CD8-positive, alpha-beta memory T cell (primary cell): Measurements from ENCODE around the gene KLHDC4. TPM values are rescaled to one million over a fixed set of nuclear protein-coding genes. Genes with fewer than 3 reads are reported as not detected.
A peak's percentile ranks its signal among the peaks of the same experiment; 100 is the strongest.
"Not testable (repeated sequence)": the region's sequence is repeated elsewhere in the genome, so short reads cannot be mapped to it uniquely, and the experiment has no call there.

Experiments used
- CTCF ChIA-PET: fragments of 350-600 bp; sonication (Branson Sonifier 250); formaldehyde crosslinking; loops from one replicate; lab custom pipeline; 2021; ENCODE audit warnings: antibody characterized with exemption; lab: Charles Lee
- POLR2A ChIA-PET: fragments of 350-600 bp; sonication (Branson Sonifier 250); formaldehyde crosslinking; loops from one replicate; lab custom pipeline; 2021; ENCODE audit warnings: antibody characterized with exemption; lab: Charles Lee
- DNase-seq, 5 donors: peaks; one replicate each; pipeline versions ENCODE4 v3.0.0 to v3.0.0-alpha.2; 2020 to 2022; ENCODE audit warnings: mixed read lengths in 1 of 5
- H3K27ac ChIP-seq: one replicate; pipeline ENCODE4 v1.7.0; 2013; ENCODE audit warnings: low read depth, mild to moderate bottlenecking, low read length, moderate library complexity
- H3K27me3 ChIP-seq: 2 replicates; pipeline ENCODE4 v1.7.0; 2013; ENCODE audit warnings: low read length, mild to moderate bottlenecking; ENCODE audit not compliant: insufficient read depth, poor library complexity, severe bottlenecking
- H3K36me3 ChIP-seq: 2 replicates; pipeline ENCODE4 v1.7.0; 2013; ENCODE audit warnings: mild to moderate bottlenecking, low read length, moderate library complexity; ENCODE audit not compliant: insufficient read depth
- H3K4me1 ChIP-seq: 2 replicates; pipeline ENCODE4 v1.7.0; 2013; ENCODE audit warnings: mild to moderate bottlenecking, low read length, moderate library complexity; ENCODE audit not compliant: insufficient read depth
- H3K4me3 ChIP-seq: 2 replicates; pipeline ENCODE4 v1.7.0; 2013; ENCODE audit warnings: mild to moderate bottlenecking, low read length
- H3K9me3 ChIP-seq: 2 replicates; pipeline ENCODE4 v1.7.0; 2013; ENCODE audit warnings: mild to moderate bottlenecking, low read length
- H3K27ac Mint-ChIP-seq, 8 donors: one replicate each; pipeline ENCODE4 v1.8.0; 2020 to 2021; ENCODE audit warnings: mixed read lengths in 8 of 8, mild to moderate bottlenecking in 6 of 8, inconsistent platforms in 3 of 8, moderate library complexity in 3 of 8
- H3K27me3 Mint-ChIP-seq, 2 donors: one replicate each; pipeline ENCODE4 v1.8.0; 2020 to 2021; ENCODE audit warnings: mixed read lengths in 2 of 2, mild to moderate bottlenecking in 1 of 2, moderate library complexity in 1 of 2
- H3K36me3 Mint-ChIP-seq, 3 donors: one replicate each; pipeline ENCODE4 v1.8.0; 2020 to 2021; ENCODE audit warnings: mixed read lengths in 3 of 3, inconsistent platforms in 1 of 3, mild to moderate bottlenecking in 1 of 3
- H3K4me1 Mint-ChIP-seq, 3 donors: one replicate each; pipeline ENCODE4 v1.8.0; 2020 to 2021; ENCODE audit warnings: mixed read lengths in 3 of 3, inconsistent platforms in 1 of 3, mild to moderate bottlenecking in 1 of 3
- H3K4me3 Mint-ChIP-seq, 7 donors: one replicate each; pipeline ENCODE4 v1.8.0; 2020 to 2021; ENCODE audit warnings: mixed read lengths in 7 of 7, mild to moderate bottlenecking in 6 of 7, moderate library complexity in 4 of 7, inconsistent platforms in 2 of 7
- H3K9me3 Mint-ChIP-seq, 5 donors: one replicate each; pipeline ENCODE4 v1.8.0; 2020 to 2022; ENCODE audit warnings: mixed read lengths in 5 of 5, mild to moderate bottlenecking in 3 of 5, moderate library complexity in 2 of 5, inconsistent platforms in 1 of 5
- polyA plus RNA-seq: library from polyadenylated mRNA; unstranded; fragments of 300-500 nt; fragmentation: Illumina TruSeq; gene quantifications from one replicate; pipeline ENCODE4 v1.2.3, GENCODE V29; 2021
- total RNA-seq, 2 experiments: library from RNA; stranded (reverse); gene quantifications; one replicate each; pipeline ENCODE4 v1.2.3, GENCODE V29; 2021

KLHDC4 gene
- total and polyA plus RNA-seq, 3 experiments from 2014 or later = 35.5 to 77.3 (median 71.5) TPM

DNA sequence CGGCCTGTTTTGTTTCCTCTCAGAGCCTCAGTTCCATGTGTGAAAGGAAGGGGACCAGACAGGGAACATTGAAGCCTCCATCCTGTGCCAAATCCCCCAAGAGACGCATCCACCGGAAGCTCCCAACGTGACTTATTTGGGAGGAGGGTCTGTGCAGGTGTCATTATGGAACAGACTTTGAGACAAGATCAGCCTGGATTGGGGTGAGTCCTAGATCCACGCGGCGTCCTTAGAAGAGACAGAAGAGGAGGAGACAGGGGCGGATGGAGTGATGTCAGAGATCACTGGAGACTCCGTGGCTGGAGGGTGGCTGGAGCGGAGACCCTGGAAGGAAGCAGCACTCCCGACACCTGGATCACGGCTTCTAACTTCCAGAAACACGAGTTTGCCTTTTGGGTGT is 80.0 kb downstream of the KLHDC4 start:
- ChIA-PET CTCF (no interaction called here), POLR2A (no interaction called here)
- Histone ChIP-seq H3K36me3 (no peaks in the 10 kb centered on the region), H3K4me1 (no peaks in the 10 kb centered on the region), H3K27me3 (no peaks in the 10 kb centered on the region), H3K27ac (no peak overlapping the region), H3K4me3 (no peak overlapping the region), H3K9me3 (no peaks in the 10 kb centered on the region)
- Mint-ChIP-seq H3K27me3 (peaks cover 3 to 9% of the 10 kb centered on the region in 2 donors), H3K9me3 (no peaks in the 10 kb centered on the region), H3K4me3 (no peak overlapping the region), H3K36me3 (no peaks in the 10 kb centered on the region), H3K4me1 (peaks cover 0 to 2% (median 0%) of the 10 kb centered on the region in 3 donors), H3K27ac (peak overlapping the region in 1 of 8 donors; percentile 75)
- DNase-seq = no peak

DNA sequence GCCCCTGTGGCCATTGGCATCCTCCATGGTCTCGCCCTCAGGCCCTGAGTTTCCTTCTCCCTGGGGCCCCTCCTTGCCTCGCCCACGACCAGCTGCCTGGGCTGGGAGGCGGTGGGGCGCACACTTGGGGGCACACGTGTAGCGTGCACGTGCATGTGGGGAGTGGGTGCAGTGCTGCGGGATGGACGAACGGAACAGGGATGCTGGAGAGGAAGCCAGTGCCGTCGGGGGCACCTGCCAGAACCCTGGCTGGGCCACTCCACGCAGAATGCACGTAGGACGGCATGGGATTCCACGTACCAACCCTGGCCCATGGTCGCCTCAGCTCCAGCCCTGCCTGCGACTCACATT is 80.4 kb downstream of the KLHDC4 start:
- POLR2A ChIA-PET = no interaction called here
- CTCF ChIA-PET = no interaction called here
- peaks cover 0 to 2% (median 0%) of the 10 kb centered on the region in 3 donors for H3K4me1 Mint-ChIP-seq
- peaks cover 3 to 10% of the 10 kb centered on the region in 2 donors for H3K27me3 Mint-ChIP-seq
- no peaks in the 10 kb centered on the region for H3K9me3 ChIP-seq
- no peaks in the 10 kb centered on the region for H3K9me3 Mint-ChIP-seq
- no peaks in the 10 kb centered on the region for H3K4me1 ChIP-seq
- no peaks in the 10 kb centered on the region for H3K27me3 ChIP-seq
- no peak overlapping the region for H3K4me3 ChIP-seq
- no peaks in the 10 kb centered on the region for H3K36me3 ChIP-seq
- no peak overlapping the region for H3K27ac ChIP-seq
- DNase-seq = no peak
- no peak overlapping the region for H3K4me3 Mint-ChIP-seq
- H3K36me3 Mint-ChIP-seq = no peaks in the 10 kb centered on the region
- peak overlapping the region in 1 of 8 donors; percentile 75 for H3K27ac Mint-ChIP-seq

DNA sequence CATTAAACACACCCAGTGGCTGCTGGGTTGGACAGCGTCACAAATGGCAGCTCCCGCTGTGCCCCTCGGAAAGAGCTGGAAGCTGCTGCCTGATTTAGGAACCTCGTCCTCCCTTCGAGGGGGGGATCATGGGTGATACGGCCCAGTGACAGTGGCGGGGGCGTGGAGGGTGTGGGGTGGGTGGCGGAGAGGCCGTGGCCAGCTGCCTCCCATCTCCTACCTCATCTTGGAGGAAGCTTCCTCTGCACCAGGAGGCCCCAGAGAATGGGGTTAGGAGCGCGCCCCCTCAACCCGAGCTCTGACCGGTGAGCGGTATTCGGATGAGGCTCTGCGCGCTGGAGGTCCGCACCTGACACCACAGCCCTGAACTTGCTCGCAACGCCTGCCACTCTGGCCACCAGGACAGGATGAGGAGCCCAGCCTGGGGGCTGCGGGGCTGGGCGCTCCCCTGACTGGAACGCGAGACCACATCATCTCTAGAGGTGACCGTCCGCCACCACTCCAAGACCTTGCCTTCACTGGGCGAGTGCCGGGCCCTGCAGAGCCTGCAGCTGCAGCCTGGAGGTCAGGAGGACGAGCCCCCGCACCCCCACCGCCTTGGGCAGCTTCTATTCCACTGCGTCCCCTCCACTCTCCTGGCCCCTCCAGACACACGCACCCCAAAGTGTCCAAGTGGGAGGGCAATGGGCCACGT is 80.9 kb downstream of the KLHDC4 start:
- Mint-ChIP-seq H3K4me3 (no peak overlapping the region), H3K4me1 (peaks cover 0 to 2% (median 0%) of the 10 kb centered on the region in 3 donors), H3K27me3 (peaks cover 3 to 10% of the 10 kb centered on the region in 2 donors), H3K27ac (no peak overlapping the region), H3K9me3 (no peaks in the 10 kb centered on the region), H3K36me3 (no peaks in the 10 kb centered on the region)
- Histone ChIP-seq H3K27ac (no peak overlapping the region), H3K9me3 (no peaks in the 10 kb centered on the region), H3K4me1 (no peaks in the 10 kb centered on the region), H3K27me3 (no peaks in the 10 kb centered on the region), H3K36me3 (no peaks in the 10 kb centered on the region), H3K4me3 (no peak overlapping the region)
- POLR2A ChIA-PET = no interaction called here
- CTCF ChIA-PET = no interaction called here
- no peak for DNase-seq

DNA sequence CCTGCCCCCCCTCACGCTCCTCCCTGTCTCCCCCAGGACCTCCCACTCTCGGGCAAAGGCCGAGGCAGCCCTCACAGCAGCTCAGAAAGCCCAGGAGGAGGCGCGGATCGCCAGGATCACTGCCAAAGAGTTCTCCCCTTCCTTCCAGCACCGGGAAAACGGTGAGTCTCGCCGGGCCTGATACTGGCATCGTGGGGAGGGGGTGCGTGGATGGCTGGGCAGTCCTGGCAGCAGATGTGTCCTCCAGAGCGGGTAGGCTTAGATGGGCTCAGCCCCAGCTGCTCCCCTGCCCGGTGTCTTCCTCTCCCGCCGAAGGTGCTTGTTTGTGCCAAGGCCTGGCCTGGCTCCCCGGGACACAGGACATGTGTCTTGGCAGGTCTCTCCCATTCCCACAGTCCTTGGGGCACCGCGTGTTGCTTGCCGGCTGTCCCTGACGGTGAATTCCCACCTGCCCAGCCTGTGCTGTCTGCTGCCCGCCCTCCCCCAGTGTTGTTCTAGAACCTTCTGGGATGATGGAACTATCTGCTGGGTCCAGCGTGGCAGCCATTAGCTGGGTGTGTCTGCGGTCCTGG is 81.6 kb downstream of the KLHDC4 start:
- H3K9me3 ChIP-seq = no peaks in the 10 kb centered on the region
- Mint-ChIP-seq H3K9me3 (no peaks in the 10 kb centered on the region), H3K27me3 (peaks cover 3 to 10% of the 10 kb centered on the region in 2 donors), H3K27ac (no peak overlapping the region), H3K36me3 (no peaks in the 10 kb centered on the region), H3K4me1 (peaks cover 0 to 2% (median 0%) of the 10 kb centered on the region in 3 donors), H3K4me3 (no peak overlapping the region)
- no peaks in the 10 kb centered on the region for H3K4me1 ChIP-seq
- no peaks in the 10 kb centered on the region for H3K36me3 ChIP-seq
- no peak overlapping the region for H3K27ac ChIP-seq
- DNase-seq = no peak
- H3K27me3 ChIP-seq = no peaks in the 10 kb centered on the region
- CTCF ChIA-PET = no interaction called here
- H3K4me3 ChIP-seq = no peak overlapping the region
- POLR2A ChIA-PET = no interaction called here

DNA sequence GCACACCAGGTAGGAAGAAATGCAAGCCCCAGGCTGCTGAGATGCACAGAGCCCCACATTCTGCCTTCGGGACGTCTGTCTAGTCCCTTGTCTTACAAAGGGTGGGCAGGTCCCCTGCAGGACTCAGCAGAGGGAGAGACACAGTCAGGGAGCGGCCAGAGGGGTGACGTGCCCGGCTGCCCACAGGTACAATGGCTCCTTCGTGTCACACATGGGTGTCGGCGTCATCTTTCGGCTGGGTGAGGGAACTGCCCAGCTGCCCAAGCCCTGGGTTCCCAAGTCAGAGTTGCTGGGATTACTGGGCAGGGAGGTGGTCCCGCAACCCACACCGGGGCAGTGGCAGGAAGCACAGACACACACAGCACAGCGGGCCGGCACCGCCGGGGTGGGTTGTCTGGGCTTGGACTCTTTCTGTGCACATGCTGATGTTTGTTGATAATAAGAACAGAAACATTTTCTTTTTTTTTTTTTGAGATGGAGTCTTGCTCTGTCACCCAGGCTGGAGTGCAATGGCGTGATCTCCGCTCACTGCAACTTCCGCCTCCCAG is 82.9 kb downstream of the KLHDC4 start:
- Mint-ChIP-seq H3K4me3 (no peak overlapping the region), H3K27me3 (peaks cover 3 to 10% of the 10 kb centered on the region in 2 donors), H3K36me3 (no peaks in the 10 kb centered on the region), H3K4me1 (peaks cover 0 to 2% (median 0%) of the 10 kb centered on the region in 3 donors), H3K27ac (no peak overlapping the region), H3K9me3 (no peaks in the 10 kb centered on the region)
- Histone ChIP-seq H3K4me1 (no peaks in the 10 kb centered on the region), H3K27me3 (no peaks in the 10 kb centered on the region), H3K9me3 (no peaks in the 10 kb centered on the region), H3K36me3 (no peaks in the 10 kb centered on the region), H3K27ac (no peak overlapping the region), H3K4me3 (no peak overlapping the region)
- CTCF ChIA-PET = no interaction called here
- no peak for DNase-seq
- POLR2A ChIA-PET = no interaction called here

DNA sequence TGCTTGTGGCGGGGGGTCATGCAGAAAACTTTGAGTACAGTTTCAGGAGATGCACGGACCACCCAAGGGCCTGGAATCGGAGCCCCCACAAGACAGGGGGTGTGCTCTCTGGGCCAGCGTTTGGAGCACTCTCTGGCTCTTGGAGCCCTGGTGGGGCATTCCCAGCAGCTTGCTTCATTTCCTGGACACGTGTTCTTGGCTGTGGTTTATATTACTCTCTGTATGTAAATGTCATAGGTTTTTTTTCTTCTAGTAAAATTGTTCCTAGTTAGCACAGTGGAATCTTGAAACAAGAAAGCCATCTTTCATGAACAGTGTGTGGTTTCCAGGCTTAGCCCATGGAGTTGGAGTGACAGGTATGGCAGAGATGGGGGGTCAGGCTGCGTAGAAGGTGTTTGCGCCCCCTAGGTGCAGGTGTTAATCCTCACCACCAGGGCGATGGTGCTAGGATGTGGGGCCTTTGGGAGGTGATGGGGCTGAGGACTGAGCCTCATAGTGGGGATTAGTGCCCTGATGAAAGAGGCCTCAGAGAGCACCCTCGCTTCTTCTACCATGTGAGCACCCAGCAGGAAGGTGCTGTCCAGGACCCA is 83.7 kb downstream of the KLHDC4 start:
- H3K4me1 ChIP-seq = no peaks in the 10 kb centered on the region
- H3K4me3 ChIP-seq = no peak overlapping the region
- no peak for DNase-seq
- ChIA-PET POLR2A (no interaction called here), CTCF (no interaction called here)
- no peaks in the 10 kb centered on the region for H3K36me3 ChIP-seq
- Mint-ChIP-seq H3K9me3 (no peaks in the 10 kb centered on the region), H3K4me1 (peaks cover 0 to 2% (median 0%) of the 10 kb centered on the region in 3 donors), H3K27me3 (peaks cover 3 to 10% of the 10 kb centered on the region in 2 donors), H3K36me3 (no peaks in the 10 kb centered on the region), H3K27ac (no peak overlapping the region), H3K4me3 (no peak overlapping the region)
- H3K27ac ChIP-seq = no peak overlapping the region
- no peaks in the 10 kb centered on the region for H3K9me3 ChIP-seq
- no peaks in the 10 kb centered on the region for H3K27me3 ChIP-seq

DNA sequence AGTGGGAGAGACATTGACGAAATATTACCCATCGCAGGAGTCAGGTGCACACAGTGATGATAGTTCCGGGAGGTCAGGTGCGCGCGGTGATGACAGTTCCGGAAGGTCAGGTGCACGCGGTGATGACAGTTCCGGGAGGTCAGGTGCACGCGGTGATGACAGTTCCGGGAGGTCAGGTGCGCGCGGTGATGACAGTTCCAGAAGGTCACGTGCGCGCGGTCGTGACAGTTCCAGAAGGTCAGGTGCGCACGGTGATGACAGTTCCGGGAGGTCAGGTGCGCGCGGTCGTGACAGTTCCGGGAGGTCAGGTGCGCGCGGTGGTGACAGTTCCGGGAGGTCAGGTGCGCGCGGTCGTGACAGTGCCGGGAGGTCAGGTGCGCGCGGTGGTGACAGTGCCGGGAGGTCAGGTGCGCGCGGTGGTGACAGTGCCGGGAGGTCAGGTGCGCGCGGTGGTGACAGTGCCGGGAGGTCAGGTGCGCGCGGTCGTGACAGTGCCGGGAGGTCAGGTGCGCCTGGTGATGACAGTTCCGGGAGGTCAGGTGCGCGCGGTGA is 84.7 kb downstream of the KLHDC4 start:
- CTCF ChIA-PET, H3K27me3 ChIP-seq, H3K9me3 ChIP-seq, H3K4me3 Mint-ChIP-seq, H3K4me3 ChIP-seq, POLR2A ChIA-PET, H3K27ac ChIP-seq, H3K4me1 Mint-ChIP-seq, H3K27ac Mint-ChIP-seq, DNase-seq, H3K9me3 Mint-ChIP-seq, H3K36me3 ChIP-seq, H3K4me1 ChIP-seq, H3K36me3 Mint-ChIP-seq: not testable (repeated sequence)
- H3K27me3 Mint-ChIP-seq = peaks cover 3 to 10% of the 10 kb centered on the region in 2 donors

DNA sequence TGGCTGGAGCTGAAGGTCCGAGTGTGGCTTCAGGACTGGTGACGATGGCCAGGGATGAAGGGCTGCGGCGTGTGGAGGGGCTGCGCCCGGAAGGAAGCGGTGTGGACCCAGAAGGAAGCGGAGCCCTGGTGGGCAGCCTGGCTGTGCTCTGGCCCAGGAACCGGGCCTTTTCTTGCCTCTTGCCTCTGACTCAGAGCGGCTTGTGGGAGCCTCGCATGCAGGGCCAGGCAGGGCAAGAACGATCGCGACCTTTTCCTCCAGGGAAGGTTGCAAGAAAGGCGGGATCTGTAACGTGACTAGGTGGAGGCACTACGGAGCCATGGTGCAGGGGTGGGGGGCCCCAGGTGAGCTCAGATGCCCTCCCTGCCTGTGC is 85.5 kb downstream of the KLHDC4 start:
- Mint-ChIP-seq H3K36me3 (no peaks in the 10 kb centered on the region), H3K27ac (no peak overlapping the region), H3K4me3 (no peak overlapping the region), H3K27me3 (peaks cover 4 to 7% of the 10 kb centered on the region in 2 donors), H3K4me1 (peaks cover 0 to 2% (median 0%) of the 10 kb centered on the region in 3 donors), H3K9me3 (no peaks in the 10 kb centered on the region)
- H3K4me1 ChIP-seq = no peaks in the 10 kb centered on the region
- CTCF ChIA-PET = no interaction called here
- H3K27ac ChIP-seq = no peak overlapping the region
- DNase-seq = no peak
- H3K9me3 ChIP-seq = no peaks in the 10 kb centered on the region
- H3K4me3 ChIP-seq = no peak overlapping the region
- POLR2A ChIA-PET = no interaction called here
- H3K36me3 ChIP-seq = no peaks in the 10 kb centered on the region
- no peaks in the 10 kb centered on the region for H3K27me3 ChIP-seq
